H9 (cell line): ENCODE results near the gene ECE1. TPM values are rescaled to one million over a fixed set of nuclear protein-coding genes. Genes with fewer than 3 reads are reported as not detected.
A peak's percentile ranks its signal among the peaks of the same experiment; 100 is the strongest.

Experiments
- DNase-seq: peaks from one replicate; pipeline ENCODE4 v3.0.0-alpha.2; 2017
- H2AFZ ChIP-seq: one replicate; pipeline ENCODE4 v1.6.1; 2013; ENCODE audit warnings: mild to moderate bottlenecking, low read length, control low read depth, moderate library complexity
- H2AK5ac ChIP-seq: 2 replicates; pipeline ENCODE4 v1.6.1; 2013; ENCODE audit warnings: low read length, control low read depth, mixed read lengths; ENCODE audit not compliant: insufficient read length
- H2BK120ac ChIP-seq: one replicate; pipeline ENCODE4 v1.6.1; 2013; ENCODE audit warnings: low read depth, mild to moderate bottlenecking, low read length, control low read depth, inconsistent platforms; ENCODE audit not compliant: poor library complexity, severe bottlenecking
- H2BK12ac ChIP-seq: 2 replicates; pipeline ENCODE4 v1.6.1; 2013; ENCODE audit warnings: low read length, control low read depth, mixed read lengths, low read depth; ENCODE audit not compliant: insufficient read length
- H2BK15ac ChIP-seq: 2 replicates; pipeline ENCODE4 v1.6.1; 2013; ENCODE audit warnings: low read depth, low read length, control low read depth
- H2BK20ac ChIP-seq: one replicate; pipeline ENCODE4 v1.6.1; 2013; ENCODE audit warnings: low read depth, mild to moderate bottlenecking, low read length, control low read depth, inconsistent platforms; ENCODE audit not compliant: poor library complexity, severe bottlenecking
- H2BK5ac ChIP-seq: 2 replicates; pipeline ENCODE4 v1.6.1; 2013; ENCODE audit warnings: low read length, control low read depth, mixed read lengths; ENCODE audit not compliant: insufficient read length
- H3K14ac ChIP-seq: 2 replicates; pipeline ENCODE4 v1.6.1; 2013; ENCODE audit warnings: low read length, control low read depth; ENCODE audit not compliant: insufficient read depth
- H3K18ac ChIP-seq: 2 replicates; pipeline ENCODE4 v1.6.1; 2013; ENCODE audit warnings: low read depth, mild to moderate bottlenecking, mixed read lengths, low read length, control low read depth; ENCODE audit not compliant: insufficient read length
- H3K23ac ChIP-seq: 2 replicates; pipeline ENCODE4 v1.6.1; 2013; ENCODE audit warnings: low read length, control low read depth, mixed read lengths, low read depth; ENCODE audit not compliant: insufficient read length
- H3K23me2 ChIP-seq: 2 replicates; pipeline ENCODE4 v1.6.1; 2013; ENCODE audit warnings: low read depth, mild to moderate bottlenecking, mixed read lengths, low read length, control low read depth; ENCODE audit not compliant: insufficient read length, poor library complexity, severe bottlenecking
- H3K27ac ChIP-seq: 2 replicates; pipeline ENCODE4 v1.5.1; 2013; ENCODE audit warnings: low read length, control low read depth, mixed read lengths, low read depth; ENCODE audit not compliant: insufficient read length
- H3K27me3 ChIP-seq: 2 replicates; pipeline ENCODE4 v1.6.1; 2013; ENCODE audit warnings: low read length, control low read depth, inconsistent platforms; ENCODE audit not compliant: insufficient read depth
- H3K4ac ChIP-seq: 2 replicates; pipeline ENCODE4 v1.6.1; 2013; ENCODE audit warnings: low read depth, mild to moderate bottlenecking, control low read depth, inconsistent platforms, low read length, moderate library complexity
- H3K4me1 ChIP-seq: 2 replicates; pipeline ENCODE4 v1.6.1; 2013; ENCODE audit warnings: low read length, control low read depth, inconsistent platforms; ENCODE audit not compliant: insufficient read depth
- H3K4me2 ChIP-seq: 2 replicates; pipeline ENCODE4 v1.6.1; 2013; ENCODE audit warnings: low read length, control low read depth, mixed read lengths; ENCODE audit not compliant: insufficient read length, insufficient read depth
- H3K56ac ChIP-seq: 2 replicates; pipeline ENCODE4 v1.6.1; 2013; ENCODE audit warnings: low read depth, mild to moderate bottlenecking, mixed read lengths, low read length, control low read depth; ENCODE audit not compliant: insufficient read length
- H3K79me1 ChIP-seq: 2 replicates; pipeline ENCODE4 v1.6.1; 2013; ENCODE audit warnings: low read depth, mild to moderate bottlenecking, moderate library complexity, low read length, control low read depth, inconsistent platforms; ENCODE audit not compliant: insufficient read depth, poor library complexity, severe bottlenecking
- H3K79me2 ChIP-seq: 2 replicates; pipeline ENCODE4 v1.6.1; 2013; ENCODE audit warnings: low read length, control low read depth, inconsistent platforms; ENCODE audit not compliant: insufficient read depth
- H3K9ac ChIP-seq: 2 replicates; pipeline ENCODE4 v1.6.1; 2013; ENCODE audit warnings: low read length, control low read depth, mixed read lengths; ENCODE audit not compliant: insufficient read length; ENCODE audit errors: extremely low read depth
- H3K9me3 ChIP-seq: one replicate; pipeline ENCODE4 v1.6.1; 2013; ENCODE audit warnings: low read depth, low read length, inconsistent platforms; ENCODE audit not compliant: control insufficient read depth
- H3T11ph ChIP-seq: one replicate; pipeline ENCODE4 v1.6.1; 2013; ENCODE audit warnings: mild to moderate bottlenecking, low read length, control low read depth, inconsistent platforms
- H4K20me1 ChIP-seq: one replicate; pipeline ENCODE4 v1.6.1; 2013; ENCODE audit not compliant: control insufficient read depth, insufficient read length, insufficient read depth
- H4K5ac ChIP-seq: 2 replicates; pipeline ENCODE4 v1.6.1; 2013; ENCODE audit warnings: low read depth, mild to moderate bottlenecking, mixed read lengths, low read length, control low read depth; ENCODE audit not compliant: insufficient read length
- H4K8ac ChIP-seq: replicated peaks from 2 replicates; pipeline ENCODE4 v1.6.1; 2013; ENCODE audit warnings: low read length, control low read depth, mixed read lengths, low read depth; ENCODE audit not compliant: insufficient read length
- H4K91ac ChIP-seq: 2 replicates; pipeline ENCODE4 v1.6.1; 2013; ENCODE audit warnings: low read depth, mild to moderate bottlenecking, moderate library complexity, mixed read lengths, low read length, control low read depth; ENCODE audit not compliant: insufficient read length
- H3K27ac Mint-ChIP-seq, 3 experiments: 2 replicates in 2 of 3; 3 replicates in 1 of 3; pipeline ENCODE4 v1.8.0; 2020 to 2021; ENCODE audit warnings: mixed read lengths in 3 of 3, mild to moderate bottlenecking in 1 of 3, moderate library complexity in 1 of 3
- H3K27me3 Mint-ChIP-seq: 2 replicates; pipeline ENCODE4 v1.8.0; 2021; ENCODE audit warnings: low read depth, mild to moderate bottlenecking, moderate library complexity, mixed read lengths
- H3K36me3 Mint-ChIP-seq, 3 experiments: 2 replicates in 2 of 3; 3 replicates in 1 of 3; pipeline ENCODE4 v1.8.0; 2020 to 2021; ENCODE audit warnings: low read depth in 3 of 3, mixed read lengths in 3 of 3; ENCODE audit not compliant: insufficient read depth in 1 of 3
- H3K4me1 Mint-ChIP-seq, 2 experiments: 2 replicates each; pipeline ENCODE4 v1.8.0; 2020; ENCODE audit warnings: mixed read lengths in 2 of 2
- H3K4me3 Mint-ChIP-seq, 2 experiments: 2 replicates in 1 of 2; 3 replicates in 1 of 2; pipeline ENCODE4 v1.8.0; 2020 to 2021; ENCODE audit warnings: mild to moderate bottlenecking in 2 of 2, mixed read lengths in 2 of 2, moderate library complexity in 1 of 2
- H3K9me3 Mint-ChIP-seq, 2 experiments: 2 replicates in 1 of 2; 3 replicates in 1 of 2; pipeline ENCODE4 v1.8.0; 2020; ENCODE audit warnings: mild to moderate bottlenecking in 2 of 2, mixed read lengths in 2 of 2, moderate library complexity in 1 of 2
- CTCF ChIP-seq: fragments of 200-600 bp; sonication (generic); conservative IDR thresholded peaks from 3 replicates; pipeline ENCODE4 v1.8.0; 2021; ENCODE audit warnings: antibody characterized with exemption, mild to moderate bottlenecking
- WGBS: extraction: QIAGEN DNeasy Blood & Tissue Kit; methylation state at CpG from one replicate; pipeline ENCODE4 v1.1.7; 2013; ENCODE audit warnings: missing lambda C conversion rate, low lambda C conversion rate, mixed read lengths; ENCODE audit not compliant: insufficient read length; ENCODE audit errors: extremely low coverage; 5-methylcytosine and 5-hydroxymethylcytosine counted together
- total RNA-seq: library from RNA; stranded (reverse); gene quantifications from 2 replicates; pipeline ENCODE4 v1.2.1, GENCODE V29; 2021

The ECE1 gene
- total RNA-seq, 1 experiment from 2014 or later, result 31.1 TPM

GRCh38 chr1:21216835-21217811, 73.1 kb downstream of the ECE1 start:
- Histone ChIP-seq H3K27ac (no peak overlapping the region), H3K4ac (no peak overlapping the region), H3K23ac (no peak overlapping the region), H3K79me2 (no peaks in the 10 kb centered on the region), H2BK15ac (no peak overlapping the region), H3K14ac (peak overlapping the region; percentile 36; the same call in 1 of the 2 replicates), H2AFZ (no peak overlapping the region), H4K20me1 (no peaks in the 10 kb centered on the region), H3K18ac (peak overlapping the region; percentile 51), H4K8ac (no peak overlapping the region), H2BK12ac (no peak overlapping the region), H3K23me2 (no peaks in the 10 kb centered on the region), H2BK20ac (no peak overlapping the region), H3K27me3 (no peaks in the 10 kb centered on the region), H3K79me1 (no peaks in the 10 kb centered on the region), H3K4me2 (no peak overlapping the region), H3T11ph (no peak overlapping the region), H2BK120ac (no peak overlapping the region), H4K91ac (no peak overlapping the region), H3K56ac (no peak overlapping the region), H2AK5ac (no peak overlapping the region), H3K9ac (no peak overlapping the region), H4K5ac (no peak overlapping the region), H2BK5ac (no peak overlapping the region), H3K9me3 (no peaks in the 10 kb centered on the region), H3K4me1 (no peaks in the 10 kb centered on the region; the same call in 1 of the 2 replicates)
- peak; percentile 71 for DNase-seq
- no peaks in the 10 kb centered on the region for H3K9me3 Mint-ChIP-seq
- TF ChIP-seq CTCF, result peak; percentile 83
- H3K27me3 Mint-ChIP-seq, result peaks cover 2% of the 10 kb centered on the region; the same call in 1 of the 2 replicates
- no peak overlapping the region for H3K4me3 Mint-ChIP-seq
- no CpG with 5 or more reads among the region's 19 CpGs for WGBS
- H3K27ac Mint-ChIP-seq, result no peak overlapping the region; a peak in 1 of 7 replicates
- H3K4me1 Mint-ChIP-seq, result peaks cover 3 to 17% of the 10 kb centered on the region in 2 experiments
- peaks cover 2 to 17% (median 17%) of the 10 kb centered on the region in 3 experiments for H3K36me3 Mint-ChIP-seq
